Measurements from ENCODE around the gene CKB. TPM values are rescaled to one million over a fixed set of nuclear protein-coding genes. Genes with fewer than 3 reads are reported as not detected.

The CKB gene
- total and polyA plus RNA-seq, 2 donors (not counting 1 experiment from before 2014, with no cell fraction given): 65.2 to 136 TPM

- H2AFZ ChIP-seq (ENCODE audit: low read length): no peak overlapping the region
- no peaks in the 10 kb centered on the region for H3K27me3 ChIP-seq (ENCODE audit: control insufficient read depth, insufficient read depth, low read length)
- no peak overlapping the region for H3K27ac ChIP-seq (ENCODE audit: insufficient read depth, low read length)
- no peaks in the 10 kb centered on the region for H3K9me3 ChIP-seq (ENCODE audit: control insufficient read depth, insufficient read depth, low read depth, low read length)
- no peak overlapping the region for H3K4me2 ChIP-seq (ENCODE audit: extremely low read depth, insufficient read depth, low read length)
- H3K4me3 ChIP-seq (replicated peaks in 1 of 4; ENCODE audit: control extremely low read depth in 1 of 4, insufficient read depth in 1 of 4, low read depth in 3 of 4, low read length in 4 of 4): no peak overlapping the region
- TF ChIP-seq CTCF (conservative IDR thresholded peaks at IDR 0.05 in 1 of 2, IDR thresholded peaks at IDR 0.05 in 1 of 2; ENCODE audit: low read depth in 1 of 2, low read length in 2 of 2) (no peak), EZH2 (IDR thresholded peaks at IDR 0.05; ENCODE audit: low read length, missing control alignments) (no peak)
- H3K79me2 ChIP-seq (ENCODE audit: control insufficient read depth, insufficient read depth, low read length): no peaks in the 10 kb centered on the region
- H3K36me3 ChIP-seq (ENCODE audit: control insufficient read depth, insufficient read depth, low read length): peaks cover 3% of the 10 kb centered on the region
- no peak for DNase-seq (ENCODE audit: low read depth in 2 of 2)
- peaks cover 13% of the 10 kb centered on the region for H3K4me1 ChIP-seq (ENCODE audit: control insufficient read depth, extremely low read depth, insufficient read depth, low read length)
- H4K20me1 ChIP-seq (ENCODE audit: control insufficient read depth, extremely low read depth, insufficient read depth, low read length): no peaks in the 10 kb centered on the region
- no peak overlapping the region for H3K9ac ChIP-seq (ENCODE audit: insufficient read depth, low read length)
Observed at GRCh38 chr14:103485504-103485903, 37.1 kb downstream of the CKB start.

- H3K4me2 ChIP-seq (ENCODE audit: extremely low read depth, insufficient read depth, low read length): peak overlapping the region; percentile 56
- peak; percentile 87 to 93 for DNase-seq (ENCODE audit: low read depth in 2 of 2)
- H3K4me1 ChIP-seq (ENCODE audit: control insufficient read depth, extremely low read depth, insufficient read depth, low read length): peaks cover 5% of the 10 kb centered on the region
- H3K9ac ChIP-seq (ENCODE audit: insufficient read depth, low read length): no peak overlapping the region
- H3K27me3 ChIP-seq (ENCODE audit: control insufficient read depth, insufficient read depth, low read length): no peaks in the 10 kb centered on the region
- peak overlapping the region; percentile 31 for H3K27ac ChIP-seq (ENCODE audit: insufficient read depth, low read length)
- no peak for TF ChIP-seq EZH2 (IDR thresholded peaks at IDR 0.05; ENCODE audit: low read length, missing control alignments)
- TF ChIP-seq CTCF (conservative IDR thresholded peaks at IDR 0.05 in 1 of 2, IDR thresholded peaks at IDR 0.05 in 1 of 2; ENCODE audit: low read depth in 1 of 2, low read length in 2 of 2): no peak
- H3K79me2 ChIP-seq (ENCODE audit: control insufficient read depth, insufficient read depth, low read length): no peaks in the 10 kb centered on the region
- no peak overlapping the region for H3K4me3 ChIP-seq (replicated peaks in 1 of 4; ENCODE audit: control extremely low read depth in 1 of 4, insufficient read depth in 1 of 4, low read depth in 3 of 4, low read length in 4 of 4)
- H3K36me3 ChIP-seq (ENCODE audit: control insufficient read depth, insufficient read depth, low read length): peaks cover 7% of the 10 kb centered on the region
- no peak overlapping the region for H2AFZ ChIP-seq (ENCODE audit: low read length)
- no peaks in the 10 kb centered on the region for H3K9me3 ChIP-seq (ENCODE audit: control insufficient read depth, insufficient read depth, low read depth, low read length)
- H4K20me1 ChIP-seq (ENCODE audit: control insufficient read depth, extremely low read depth, insufficient read depth, low read length): no peaks in the 10 kb centered on the region
Observed at GRCh38 chr14:103483600-103483999, 39.0 kb downstream of the CKB start.

GRCh38 chr14:103480595-103480994 lies 42.0 kb downstream of the CKB start:
- no peak overlapping the region for H3K27ac ChIP-seq (ENCODE audit: insufficient read depth, low read length)
- H3K4me1 ChIP-seq (ENCODE audit: control insufficient read depth, extremely low read depth, insufficient read depth, low read length): peaks cover 3% of the 10 kb centered on the region
- no peaks in the 10 kb centered on the region for H3K27me3 ChIP-seq (ENCODE audit: control insufficient read depth, insufficient read depth, low read length)
- no peak overlapping the region for H3K9ac ChIP-seq (ENCODE audit: insufficient read depth, low read length)
- H3K4me2 ChIP-seq (ENCODE audit: extremely low read depth, insufficient read depth, low read length): no peak overlapping the region
- no peaks in the 10 kb centered on the region for H3K79me2 ChIP-seq (ENCODE audit: control insufficient read depth, insufficient read depth, low read length)
- no peaks in the 10 kb centered on the region for H4K20me1 ChIP-seq (ENCODE audit: control insufficient read depth, extremely low read depth, insufficient read depth, low read length)
- peaks cover 8% of the 10 kb centered on the region for H3K36me3 ChIP-seq (ENCODE audit: control insufficient read depth, insufficient read depth, low read length)
- TF ChIP-seq EZH2 (IDR thresholded peaks at IDR 0.05; ENCODE audit: low read length, missing control alignments) (no peak), CTCF (conservative IDR thresholded peaks at IDR 0.05 in 1 of 2, IDR thresholded peaks at IDR 0.05 in 1 of 2; ENCODE audit: low read depth in 1 of 2, low read length in 2 of 2) (no peak)
- H3K4me3 ChIP-seq (replicated peaks in 1 of 4; ENCODE audit: control extremely low read depth in 1 of 4, insufficient read depth in 1 of 4, low read depth in 3 of 4, low read length in 4 of 4): no peak overlapping the region
- DNase-seq (ENCODE audit: low read depth in 2 of 2): no peak
- H2AFZ ChIP-seq (ENCODE audit: low read length): no peak overlapping the region
- no peaks in the 10 kb centered on the region for H3K9me3 ChIP-seq (ENCODE audit: control insufficient read depth, insufficient read depth, low read depth, low read length)

All from fibroblast of lung (primary cell).